ENCODE measurements around the gene TOMM34.

The TOMM34 gene

DNA sequence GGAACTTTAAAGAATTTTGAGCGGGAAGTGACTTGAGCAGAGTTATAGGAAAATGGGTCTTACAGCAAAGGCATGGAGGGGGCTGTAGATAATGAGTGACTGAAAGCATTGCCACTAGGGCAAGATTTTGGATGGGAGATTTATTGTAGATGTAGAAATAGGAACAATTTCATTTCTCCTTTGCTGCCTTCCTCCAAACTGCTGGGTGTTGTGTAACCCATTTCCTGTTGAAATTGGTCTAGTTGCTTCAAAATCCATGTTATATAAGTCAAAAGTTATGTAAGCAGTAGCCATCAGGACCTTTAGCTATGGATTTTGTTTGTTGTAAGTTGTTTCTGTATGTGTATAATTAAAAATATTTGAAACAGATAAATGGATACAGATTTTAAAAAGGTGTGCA lies 63.6 kb downstream of the TOMM34 start:
- no peaks in the 10 kb centered on the region for H3K27me3 Mint-ChIP-seq (ENCODE audit: low read depth)
- no peak overlapping the region for H3K27ac Mint-ChIP-seq
- H3K4me1 Mint-ChIP-seq = peaks cover 25% of the 10 kb centered on the region
- no peaks in the 10 kb centered on the region for H3K9me3 Mint-ChIP-seq
- H3K4me3 Mint-ChIP-seq = no peak overlapping the region
- TF ChIP-seq CTCF (IDR thresholded peaks at IDR 0.05; ENCODE audit: unreplicated experiment in 3 of 3) = no peak
- peaks cover 23% of the 10 kb centered on the region for H3K36me3 Mint-ChIP-seq (ENCODE audit: low read depth)

DNA sequence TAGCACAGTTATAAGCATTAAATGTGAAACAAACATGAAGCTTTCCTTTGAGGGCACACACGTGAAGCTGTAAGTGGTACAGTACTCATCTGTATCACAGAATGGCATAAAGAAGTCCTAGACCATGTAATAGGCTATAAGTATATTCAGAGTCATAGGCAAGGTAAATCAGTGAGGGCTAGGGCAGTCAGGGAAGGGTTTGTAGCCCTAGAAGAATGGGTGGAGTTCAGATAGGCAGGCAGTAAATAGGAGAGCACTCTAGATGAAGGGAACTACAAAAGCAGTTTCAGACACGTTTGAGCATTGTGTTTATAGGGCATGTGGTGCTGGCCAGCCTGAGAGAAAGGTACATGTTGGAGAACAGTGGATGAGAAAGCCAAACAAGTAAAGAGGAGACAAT lies 65.2 kb downstream of the TOMM34 start:
- H3K36me3 Mint-ChIP-seq (ENCODE audit: low read depth) = peaks cover 16% of the 10 kb centered on the region
- peaks cover 26% of the 10 kb centered on the region for H3K4me1 Mint-ChIP-seq
- no peak for TF ChIP-seq CTCF (IDR thresholded peaks at IDR 0.05; ENCODE audit: unreplicated experiment in 3 of 3)
- no peak overlapping the region for H3K27ac Mint-ChIP-seq
- no peaks in the 10 kb centered on the region for H3K27me3 Mint-ChIP-seq (ENCODE audit: low read depth)
- no peaks in the 10 kb centered on the region for H3K9me3 Mint-ChIP-seq
- no peak overlapping the region for H3K4me3 Mint-ChIP-seq
